Activated CD4-positive, alpha-beta T cell treated with anti-CD3 and anti-CD28 coated beads, Interleukin-2, amount 10 ng/mL, durations not matched to agents 24 days and 14 days (primary cell): ENCODE measurements around the gene SIPA1. TPM values are rescaled to one million over a fixed set of nuclear protein-coding genes. Genes with fewer than 3 reads are reported as not detected.
A peak's percentile ranks its signal among the peaks of the same experiment; 100 is the strongest.

ENCODE experiments used
- DNase-seq: peaks from one replicate; pipeline ENCODE4 v3.0.0; 2022
- H3K27ac Mint-ChIP-seq: one replicate; pipeline ENCODE4 v1.8.0; 2022; ENCODE audit warnings: mild to moderate bottlenecking, mixed read lengths
- H3K27me3 Mint-ChIP-seq: one replicate; pipeline ENCODE4 v1.8.0; 2022; ENCODE audit warnings: mixed read lengths
- H3K36me3 Mint-ChIP-seq: one replicate; pipeline ENCODE4 v1.8.0; 2022; ENCODE audit warnings: low read depth, mild to moderate bottlenecking, mixed read lengths
- H3K4me1 Mint-ChIP-seq: one replicate; pipeline ENCODE4 v1.8.0; 2021; ENCODE audit warnings: mixed read lengths
- H3K4me3 Mint-ChIP-seq: one replicate; pipeline ENCODE4 v1.8.0; 2022; ENCODE audit warnings: mild to moderate bottlenecking, moderate library complexity, mixed read lengths
- H3K9me3 Mint-ChIP-seq: one replicate; pipeline ENCODE4 v1.8.0; 2021; ENCODE audit warnings: mixed read lengths
- intact Hi-C: fragments of 100-400 bp; cut with micrococcal nuclease; formaldehyde crosslinking; loops from one replicate; pipeline ENCODE4 v1.15.1; 2023
- total RNA-seq: library from RNA; stranded (reverse); gene quantifications from 2 replicates; pipeline ENCODE4 v1.2.3, GENCODE V29; 2022

Gene SIPA1
- total RNA-seq, 1 donor from 2014 or later = 118 TPM

DNA sequence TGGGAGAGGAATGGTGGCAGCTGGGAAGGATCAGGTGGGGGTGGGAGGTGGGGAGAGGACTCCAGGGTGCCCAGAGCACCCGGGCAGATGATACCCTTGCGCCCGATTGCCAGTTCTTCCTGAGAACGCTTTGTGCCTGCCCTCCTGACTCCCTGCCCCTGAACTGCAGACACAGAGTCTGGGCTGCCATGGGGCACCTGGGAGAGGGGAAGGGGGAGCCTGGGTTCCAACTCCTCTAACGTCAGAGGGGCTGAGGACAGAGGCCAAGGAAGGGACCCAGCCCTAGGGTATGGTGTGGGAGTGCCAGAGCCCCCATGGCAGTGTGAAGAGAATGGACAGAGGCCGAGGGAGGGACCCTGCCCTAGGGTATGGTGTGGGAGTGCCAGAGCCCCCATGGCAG lies 41.4 kb upstream of the SIPA1 start:
- Mint-ChIP-seq H3K4me1 (peaks cover 13% of the 10 kb centered on the region), H3K9me3 (no peaks in the 10 kb centered on the region), H3K27ac (peak overlapping the region; percentile 74), H3K4me3 (no peak overlapping the region), H3K36me3 (peaks cover 29% of the 10 kb centered on the region), H3K27me3 (no peaks in the 10 kb centered on the region)
- intact Hi-C loops = no loop called here
- no peak for DNase-seq

DNA sequence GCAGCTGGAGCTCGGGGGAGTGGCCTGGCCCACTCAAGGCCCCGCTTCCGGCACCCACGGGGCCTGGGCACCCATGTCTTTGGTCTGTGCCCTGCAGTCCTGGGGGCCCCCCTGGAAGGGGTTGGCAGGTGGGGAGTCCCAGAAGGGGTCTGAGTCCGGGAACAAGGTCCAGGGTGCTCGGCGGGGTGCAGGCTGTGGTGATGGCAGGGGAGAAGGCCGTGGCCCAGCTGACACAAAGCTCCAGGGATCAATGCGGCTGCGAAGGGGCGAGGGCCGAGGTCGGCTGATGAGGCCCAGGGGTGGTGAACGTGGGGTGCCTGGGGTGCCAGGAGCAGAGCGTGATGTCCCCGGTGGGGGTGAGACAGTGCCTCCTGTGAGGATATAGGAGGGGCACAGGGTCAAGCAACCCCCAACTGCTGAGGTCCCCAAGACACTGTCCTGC lies 39.6 kb upstream of the SIPA1 start:
- Mint-ChIP-seq H3K4me3 (no peak overlapping the region), H3K27ac (no peak overlapping the region), H3K9me3 (no peaks in the 10 kb centered on the region), H3K4me1 (peaks cover 11% of the 10 kb centered on the region), H3K27me3 (no peaks in the 10 kb centered on the region), H3K36me3 (peaks cover 30% of the 10 kb centered on the region)
- intact Hi-C loops = no loop called here
- DNase-seq = no peak

DNA sequence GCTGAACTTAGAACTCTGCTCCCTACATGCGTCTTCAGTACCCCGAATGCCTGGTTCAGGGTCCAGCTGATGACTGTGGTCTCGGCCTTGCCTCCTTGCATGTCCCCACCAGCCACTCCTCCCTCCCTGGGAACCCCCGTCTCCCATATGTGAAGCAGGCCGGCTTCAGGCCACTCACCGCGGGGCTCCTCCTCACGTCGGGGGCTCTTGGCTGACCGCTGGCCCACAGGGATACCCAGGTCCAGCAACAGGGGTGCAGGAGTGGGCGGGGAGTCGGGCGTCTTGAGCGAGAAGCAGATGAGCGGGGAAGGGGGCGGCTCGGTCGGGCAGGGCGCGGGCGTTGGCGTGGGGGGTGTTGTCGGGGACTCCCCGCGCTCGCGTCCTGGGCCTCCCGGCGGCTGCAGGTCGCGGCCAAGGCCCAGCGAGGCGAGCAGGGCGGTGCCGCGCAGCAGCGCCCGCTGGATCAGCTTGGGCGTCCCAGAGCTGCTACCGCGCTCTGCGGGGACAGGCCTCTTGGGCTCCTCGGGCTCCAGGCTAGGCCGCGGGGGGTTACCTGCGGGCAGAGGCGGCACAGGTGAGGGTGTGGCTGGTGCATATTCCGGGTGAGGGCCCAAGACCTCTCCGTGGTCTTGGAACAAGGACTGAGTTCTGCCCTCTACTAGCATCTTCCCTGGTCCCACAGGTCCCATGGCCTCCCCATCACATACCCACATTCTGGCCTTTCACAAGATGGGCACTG lies 38.5 kb upstream of the SIPA1 start:
- DNase-seq = no peak
- Mint-ChIP-seq H3K4me1 (peaks cover 9% of the 10 kb centered on the region), H3K27ac (no peak overlapping the region), H3K4me3 (no peak overlapping the region), H3K36me3 (peaks cover 33% of the 10 kb centered on the region), H3K9me3 (no peaks in the 10 kb centered on the region), H3K27me3 (no peaks in the 10 kb centered on the region)
- intact Hi-C loops = no loop called here

DNA sequence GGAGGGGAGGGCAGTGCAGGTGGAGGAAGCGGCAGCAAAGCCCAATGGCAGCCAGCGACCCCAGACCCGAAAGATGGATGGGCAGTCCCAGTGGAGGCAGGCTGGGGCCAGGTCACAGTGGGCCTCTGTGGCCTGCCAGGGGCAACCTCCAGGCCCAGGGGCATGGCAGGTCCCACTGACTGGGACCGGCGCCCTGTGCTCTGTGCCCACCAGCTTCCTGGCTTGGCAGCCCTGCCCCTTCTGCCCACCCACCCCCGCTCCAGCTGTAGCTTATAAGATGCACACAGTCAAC lies 38.0 kb upstream of the SIPA1 start:
- peaks cover 34% of the 10 kb centered on the region for H3K36me3 Mint-ChIP-seq
- H3K27me3 Mint-ChIP-seq = no peaks in the 10 kb centered on the region
- peaks cover 7% of the 10 kb centered on the region for H3K4me1 Mint-ChIP-seq
- no peak overlapping the region for H3K4me3 Mint-ChIP-seq
- H3K9me3 Mint-ChIP-seq = no peaks in the 10 kb centered on the region
- intact Hi-C loops = no loop called here
- no peak for DNase-seq
- H3K27ac Mint-ChIP-seq = no peak overlapping the region

DNA sequence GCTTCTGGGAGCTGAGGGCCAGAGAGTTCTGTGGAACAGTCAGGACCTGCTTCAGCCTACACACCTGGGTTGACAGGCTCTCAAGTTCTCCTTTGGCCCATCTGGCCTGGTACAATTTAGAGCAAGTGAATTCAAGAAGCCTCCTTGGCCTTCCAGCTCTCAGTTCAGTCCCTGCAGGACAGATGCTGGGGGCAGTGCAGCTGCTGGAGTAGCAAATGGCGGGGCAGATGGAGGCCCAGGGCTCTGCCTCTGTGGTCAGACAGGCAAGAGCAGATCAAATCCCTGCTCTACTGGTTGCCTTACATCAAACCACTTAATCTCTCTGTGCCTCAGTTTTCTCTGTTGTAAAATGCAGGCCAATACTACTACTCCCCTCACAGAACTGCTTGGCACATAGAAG lies 33.6 kb upstream of the SIPA1 start:
- intact Hi-C loops = no loop called here
- peaks cover 46% of the 10 kb centered on the region for H3K36me3 Mint-ChIP-seq
- no peaks in the 10 kb centered on the region for H3K9me3 Mint-ChIP-seq
- no peak for DNase-seq
- peaks cover 4% of the 10 kb centered on the region for H3K4me1 Mint-ChIP-seq
- H3K4me3 Mint-ChIP-seq = no peak overlapping the region
- no peak overlapping the region for H3K27ac Mint-ChIP-seq
- no peaks in the 10 kb centered on the region for H3K27me3 Mint-ChIP-seq

DNA sequence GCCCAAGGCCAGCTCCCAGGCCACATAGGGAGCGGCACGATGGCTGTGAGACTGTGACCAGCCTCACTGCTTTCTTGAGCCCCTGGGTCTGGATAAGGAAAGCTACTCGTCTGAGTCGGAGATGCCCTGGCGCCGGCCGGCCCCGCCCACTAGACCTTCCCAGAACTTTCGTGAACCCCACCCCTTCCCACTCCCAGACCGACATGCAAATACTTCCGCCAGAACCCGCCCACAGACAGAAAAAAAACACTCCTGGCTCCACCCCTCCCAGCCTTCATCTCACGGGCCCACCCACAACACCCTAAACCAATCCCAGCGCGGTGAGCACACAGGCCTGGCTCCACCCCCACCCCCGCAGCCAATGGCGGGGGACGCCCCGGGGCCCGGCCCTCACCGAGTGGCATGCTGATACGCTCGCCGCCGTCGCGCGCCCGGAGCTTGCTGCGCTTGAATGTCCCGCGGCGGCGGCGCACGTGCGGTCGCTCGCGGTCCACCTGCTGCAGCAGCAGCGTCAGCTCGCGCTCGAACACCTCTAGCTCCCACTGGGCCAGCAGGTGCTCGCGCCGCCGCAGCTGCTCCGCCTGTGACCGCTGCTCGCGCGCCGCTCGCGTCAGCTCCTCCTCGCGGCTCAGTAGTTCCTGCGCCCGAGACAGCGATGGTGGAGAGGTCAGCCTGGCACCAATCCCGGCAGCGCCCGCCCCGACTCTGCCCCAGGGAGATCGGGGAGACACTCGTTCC lies 30.9 kb upstream of the SIPA1 start:
- Mint-ChIP-seq H3K27ac (no peak overlapping the region), H3K4me3 (no peak overlapping the region), H3K27me3 (no peaks in the 10 kb centered on the region), H3K36me3 (peaks cover 55% of the 10 kb centered on the region), H3K4me1 (peaks cover 26% of the 10 kb centered on the region), H3K9me3 (no peaks in the 10 kb centered on the region)
- intact Hi-C loops = no loop called here
- DNase-seq = no peak

DNA sequence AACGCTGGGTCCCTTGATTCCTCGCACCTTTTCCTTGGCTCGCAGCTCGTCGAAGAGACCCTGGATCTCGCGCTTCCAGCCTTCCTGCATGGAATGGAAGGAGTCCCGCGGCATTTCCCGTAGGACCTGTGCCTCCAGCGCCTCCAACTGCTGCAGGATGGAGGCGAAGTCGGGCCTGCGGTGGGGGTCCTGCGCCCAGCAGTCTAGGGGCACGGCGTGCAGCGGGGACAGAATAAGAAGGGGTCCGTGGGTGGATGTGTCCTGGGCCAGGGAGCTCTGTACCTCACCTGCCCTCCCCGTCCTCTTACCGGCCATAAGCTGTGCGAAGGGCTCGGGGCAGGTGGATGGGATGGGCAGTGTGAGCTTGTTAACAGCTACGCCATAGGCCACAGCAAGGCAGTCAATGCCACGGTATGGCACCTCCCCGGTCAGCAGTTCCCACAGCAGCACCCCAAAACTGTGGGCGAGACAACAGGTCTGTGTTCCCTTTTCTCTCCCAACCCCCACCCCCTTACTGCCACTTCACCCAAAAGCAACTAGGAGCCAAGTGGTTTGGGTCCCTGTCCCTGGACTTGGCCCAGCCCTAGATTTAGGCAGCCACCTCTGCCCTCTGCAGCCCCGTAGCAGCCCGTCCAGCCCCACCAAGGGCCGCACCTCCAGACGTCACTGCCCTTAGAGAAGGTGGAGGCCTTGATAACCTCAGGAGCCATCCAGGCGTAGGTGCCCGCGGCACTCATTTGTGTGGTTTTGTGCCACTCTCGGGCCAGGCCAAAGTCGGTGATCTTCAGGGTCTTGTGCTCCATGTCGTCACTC lies 30.1 kb upstream of the SIPA1 start:
- Mint-ChIP-seq H3K27ac (no peak overlapping the region), H3K27me3 (no peaks in the 10 kb centered on the region), H3K9me3 (no peaks in the 10 kb centered on the region), H3K4me1 (peaks cover 31% of the 10 kb centered on the region), H3K36me3 (peaks cover 60% of the 10 kb centered on the region), H3K4me3 (no peak overlapping the region)
- DNase-seq = no peak
- intact Hi-C loops = no loop called here

DNA sequence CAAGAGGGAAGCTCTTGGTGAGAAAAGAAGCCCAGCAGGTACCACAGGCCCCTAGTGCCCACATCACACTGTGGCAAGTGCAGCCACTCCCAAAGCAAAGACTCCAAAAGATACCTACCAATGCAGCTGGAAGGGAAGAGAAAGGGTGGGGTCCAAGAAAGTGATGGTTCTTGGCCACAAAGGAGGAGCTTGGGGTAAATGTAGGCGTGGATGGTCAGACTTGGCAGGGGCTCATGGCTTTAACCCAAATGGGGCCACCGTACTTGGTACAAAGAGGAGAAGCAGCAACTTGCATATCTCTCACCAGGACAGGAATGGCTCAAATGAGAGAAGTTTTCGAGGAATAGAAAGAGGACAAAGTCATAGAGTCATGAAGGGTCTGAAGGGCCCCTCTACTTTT lies 28.7 kb upstream of the SIPA1 start:
- H3K4me1 Mint-ChIP-seq = peaks cover 36% of the 10 kb centered on the region
- H3K27ac Mint-ChIP-seq = peak overlapping the region; percentile 22
- intact Hi-C loops = no loop called here
- H3K27me3 Mint-ChIP-seq = no peaks in the 10 kb centered on the region
- H3K9me3 Mint-ChIP-seq = no peaks in the 10 kb centered on the region
- DNase-seq = no peak
- peak overlapping the region; percentile 16 for H3K4me3 Mint-ChIP-seq
- H3K36me3 Mint-ChIP-seq = peaks cover 54% of the 10 kb centered on the region

DNA sequence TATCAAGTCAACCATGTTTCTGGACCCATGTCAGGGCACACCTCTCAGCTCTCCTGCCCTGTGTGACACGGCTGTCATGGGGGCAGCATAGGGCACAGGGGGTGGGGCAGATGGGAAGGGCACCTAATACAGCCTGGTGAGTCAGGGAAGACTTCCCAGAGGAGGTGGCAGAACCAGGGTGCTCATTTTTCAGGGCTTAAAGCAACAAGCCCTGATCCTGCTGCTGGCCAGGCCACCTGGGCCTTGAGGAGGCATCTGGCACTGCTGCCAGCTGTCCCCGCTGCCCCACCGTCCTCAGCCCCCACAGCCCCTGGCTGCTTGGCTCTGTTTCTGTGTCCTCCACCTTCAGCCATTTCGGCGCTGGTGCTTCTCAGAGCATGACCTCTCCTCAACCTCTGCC lies 28.2 kb upstream of the SIPA1 start:
- Mint-ChIP-seq H3K4me3 (peak overlapping the region; percentile 97), H3K27ac (peak overlapping the region; percentile 78)
- intact Hi-C loops = no loop called here

DNA sequence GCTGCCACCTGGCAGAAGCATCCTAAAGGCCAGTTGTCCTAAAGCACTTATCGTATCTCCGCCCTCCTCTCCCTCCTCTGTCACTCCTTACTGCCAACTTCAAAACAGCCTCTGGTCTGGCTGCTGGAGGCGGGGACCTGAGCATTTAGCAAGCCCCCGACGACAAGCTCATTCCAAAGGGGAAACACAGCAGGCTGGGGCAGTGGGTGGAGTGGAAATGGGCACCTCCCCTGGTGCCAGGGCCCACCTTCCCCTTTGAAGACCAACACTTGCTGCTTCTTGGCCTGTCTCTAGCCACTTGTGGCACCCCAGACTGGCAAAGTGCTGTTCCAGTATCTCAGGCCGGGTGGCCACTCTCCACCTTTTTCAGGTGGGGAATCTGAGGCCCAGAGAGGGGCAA lies 27.5 kb upstream of the SIPA1 start:
- no peak for DNase-seq
- Mint-ChIP-seq H3K9me3 (no peaks in the 10 kb centered on the region), H3K36me3 (peaks cover 53% of the 10 kb centered on the region), H3K27ac (peak overlapping the region; percentile 78), H3K27me3 (peaks cover under 1% of the 10 kb centered on the region), H3K4me3 (peak overlapping the region; percentile 97), H3K4me1 (peaks cover 39% of the 10 kb centered on the region)
- intact Hi-C loops = no loop called here

More for the DNA sequence above, 28.2 kb upstream of the SIPA1 start:
- Mint-ChIP-seq H3K9me3 (no peaks in the 10 kb centered on the region), H3K27me3 (no peaks in the 10 kb centered on the region), H3K36me3 (peaks cover 51% of the 10 kb centered on the region), H3K4me1 (peaks cover 36% of the 10 kb centered on the region)
- no peak for DNase-seq

DNA sequence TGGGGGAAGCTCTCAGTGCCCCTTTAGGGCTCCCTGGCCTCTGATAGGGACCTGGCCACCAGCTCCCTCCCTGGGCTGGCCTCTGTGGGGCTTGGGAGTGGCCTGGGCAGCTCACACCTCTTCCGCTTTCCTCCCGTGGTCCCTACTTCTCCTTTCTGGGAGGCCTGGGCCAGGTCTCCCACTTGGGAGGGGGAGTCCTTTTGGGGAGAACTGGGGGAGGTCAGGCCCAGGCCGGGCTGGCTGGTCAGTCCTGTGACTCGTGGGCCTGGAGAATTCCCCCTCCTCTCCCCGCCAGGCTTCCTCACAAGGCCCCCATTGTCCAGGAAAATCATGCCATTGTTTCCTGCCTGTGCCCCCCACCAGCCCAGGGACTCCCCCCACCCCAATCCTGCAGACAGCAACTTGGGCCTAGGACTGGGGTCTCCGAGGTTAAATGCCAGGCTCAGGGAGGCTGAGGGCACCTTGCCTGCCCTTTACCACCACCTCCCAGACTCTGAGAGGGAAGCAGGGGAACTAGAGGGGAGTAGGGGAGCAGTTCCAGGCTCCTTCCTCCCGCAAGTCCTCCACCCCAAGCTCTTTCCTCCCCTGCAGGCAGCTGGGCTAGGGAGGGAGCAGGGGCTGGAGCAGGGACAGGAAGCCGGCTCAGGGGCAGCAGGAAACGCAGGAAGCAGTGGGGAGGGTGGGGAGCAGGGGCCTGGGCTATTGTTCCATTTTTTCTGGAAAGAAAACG lies 26.7 kb upstream of the SIPA1 start:
- peaks cover 3% of the 10 kb centered on the region for H3K27me3 Mint-ChIP-seq
- H3K36me3 Mint-ChIP-seq = peaks cover 50% of the 10 kb centered on the region
- DNase-seq = no peak
- peak overlapping the region; percentile 97 for H3K4me3 Mint-ChIP-seq
- no peaks in the 10 kb centered on the region for H3K9me3 Mint-ChIP-seq
- peaks cover 41% of the 10 kb centered on the region for H3K4me1 Mint-ChIP-seq
- intact Hi-C loops = no loop called here
- H3K27ac Mint-ChIP-seq = peak overlapping the region; percentile 78

DNA sequence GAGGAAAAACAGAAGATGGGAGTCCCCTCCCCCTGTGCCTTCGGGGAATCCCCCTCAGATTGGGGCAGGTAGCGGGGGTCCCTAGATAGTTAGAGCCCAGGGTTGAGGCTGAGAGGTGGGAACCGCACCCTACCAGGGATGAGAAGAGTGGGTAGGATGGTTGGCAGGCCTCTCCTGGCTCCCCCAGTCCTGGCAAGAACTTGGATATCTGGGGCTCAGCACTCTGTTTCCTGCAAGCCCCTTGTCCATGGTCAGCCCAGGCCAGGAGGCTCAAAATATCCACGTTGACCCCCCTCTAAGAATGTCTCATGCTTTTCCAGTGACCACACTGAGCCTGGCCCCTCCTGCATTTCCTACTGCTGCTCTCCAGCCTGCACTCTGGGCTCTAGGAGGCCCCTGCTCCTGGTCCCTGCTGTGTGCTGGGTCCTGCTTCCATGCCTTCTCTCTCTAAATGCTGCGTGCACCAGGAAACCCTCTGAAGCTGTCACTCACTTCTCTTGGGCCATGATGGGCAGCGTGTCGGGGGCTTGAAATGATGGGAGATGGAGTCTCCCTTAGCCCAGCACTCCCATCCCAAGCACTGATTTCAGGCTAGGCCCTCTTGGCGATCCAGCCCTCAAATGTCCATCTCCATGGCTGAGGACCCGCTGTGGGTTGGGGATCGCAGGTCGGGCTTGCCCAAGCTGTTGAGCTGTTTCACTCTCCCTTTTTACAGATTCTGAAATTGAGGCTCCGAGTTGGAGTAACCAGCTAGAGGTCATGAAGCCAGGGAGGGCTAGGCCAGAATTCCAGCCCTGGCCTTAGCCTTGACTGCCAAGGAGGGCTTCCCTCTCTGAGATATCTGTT lies 25.9 kb upstream of the SIPA1 start:
- DNase-seq = no peak
- H3K4me1 Mint-ChIP-seq = peaks cover 48% of the 10 kb centered on the region
- peaks cover 51% of the 10 kb centered on the region for H3K36me3 Mint-ChIP-seq

DNA sequence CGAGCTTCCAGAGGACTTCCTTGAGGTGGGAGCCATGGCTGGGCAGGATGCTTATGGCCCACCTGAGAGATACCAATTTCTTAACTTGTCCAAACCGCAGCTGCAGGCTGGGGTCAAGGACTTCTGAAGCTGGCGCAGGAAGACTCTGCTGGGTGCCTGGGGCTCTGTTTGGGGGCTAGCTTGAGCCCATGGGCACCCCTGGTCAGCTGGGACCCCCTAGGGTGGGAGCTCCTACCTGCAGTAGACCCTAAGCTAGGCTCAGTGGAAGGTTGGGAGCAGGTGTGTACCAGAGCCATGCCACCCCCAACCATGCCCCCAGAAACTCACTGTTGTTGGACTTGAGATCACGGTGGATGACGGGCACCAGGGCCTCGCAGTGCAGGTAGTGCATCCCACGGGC lies 25.2 kb upstream of the SIPA1 start:
- H3K4me3 Mint-ChIP-seq = peak overlapping the region; percentile 97
- H3K9me3 Mint-ChIP-seq = no peaks in the 10 kb centered on the region
- peaks cover 3% of the 10 kb centered on the region for H3K27me3 Mint-ChIP-seq
- peaks cover 49% of the 10 kb centered on the region for H3K4me1 Mint-ChIP-seq
- peak overlapping the region; percentile 90 for H3K27ac Mint-ChIP-seq
- peaks cover 52% of the 10 kb centered on the region for H3K36me3 Mint-ChIP-seq
- intact Hi-C loops = no loop called here
- DNase-seq = no peak

More for the DNA sequence above, 25.9 kb upstream of the SIPA1 start:
- peak overlapping the region; percentile 90 for H3K27ac Mint-ChIP-seq
- intact Hi-C loops = no loop called here
- peak overlapping the region; percentile 97 for H3K4me3 Mint-ChIP-seq
- no peaks in the 10 kb centered on the region for H3K9me3 Mint-ChIP-seq
- peaks cover 3% of the 10 kb centered on the region for H3K27me3 Mint-ChIP-seq
